HepG2 (cell line): ENCODE measurements around the gene IFI30. TPM values are rescaled to one million over a fixed set of nuclear protein-coding genes. Genes with fewer than 3 reads are reported as not detected.

Experiments used
- ARID5B ChIP-seq: IDR thresholded peaks from 2 replicates; pipeline ENCODE4 v1.4.0; 2020; ENCODE audit warnings: mild to moderate bottlenecking, missing genetic modification reagents
- EHMT2 ChIP-seq: fragments of 200-600 bp; sonication (generic); IDR thresholded peaks from 2 replicates; pipeline ENCODE4 v1.7.0; 2017; ENCODE audit warnings: antibody characterized with exemption, low read depth, low read length, borderline replicate concordance
- GZF1 ChIP-seq: sonication (generic); formaldehyde crosslinking; IDR thresholded peaks from 2 replicates; pipeline ENCODE4 v1.5.1; 2020; ENCODE audit warnings: mild to moderate bottlenecking, missing genetic modification reagents
- HNRNPLL ChIP-seq: fragments of 200-400 bp; formaldehyde crosslinking; IDR thresholded peaks from 2 replicates; pipeline ENCODE4 v1.6.1; 2017; ENCODE audit warnings: mild to moderate bottlenecking, low read depth, low read length; ENCODE audit not compliant: poor library complexity, severe bottlenecking
- ISL2 ChIP-seq: sonication (generic); formaldehyde crosslinking; IDR thresholded peaks from 2 replicates; pipeline ENCODE4 v1.5.0; 2020; ENCODE audit warnings: missing genetic modification reagents
- LCORL ChIP-seq, 2 experiments: fragments of 450-650 bp in 1 of 2; sonication (generic) in 1 of 2; formaldehyde crosslinking in 1 of 2; IDR thresholded peaks; 2 replicates each; pipeline versions ENCODE4 v1.5.0 to v1.6.1; 2017 to 2020; ENCODE audit warnings: antibody characterized with exemption in 1 of 2, missing genetic modification reagents in 1 of 2
- MEIS1 ChIP-seq: sonication (generic); formaldehyde crosslinking; IDR thresholded peaks from 2 replicates; pipeline ENCODE4 v1.9.0; 2021; ENCODE audit warnings: mild to moderate bottlenecking, missing genetic modification reagents, moderate library complexity, borderline replicate concordance
- MEIS2 ChIP-seq: sonication (generic); formaldehyde crosslinking; IDR thresholded peaks from 2 replicates; pipeline ENCODE4 v1.9.0; 2021; ENCODE audit warnings: mild to moderate bottlenecking, missing genetic modification reagents
- SP5 ChIP-seq: IDR thresholded peaks from 2 replicates; pipeline ENCODE4 v1.6.1; 2016; ENCODE audit warnings: low read depth, borderline replicate concordance
- TERF1 ChIP-seq: sonication (generic); formaldehyde crosslinking; IDR thresholded peaks from 2 replicates; pipeline ENCODE4 v1.8.0; 2022; ENCODE audit warnings: mild to moderate bottlenecking, missing genetic modification reagents, moderate library complexity
- TFE3 ChIP-seq: IDR thresholded peaks from 2 replicates; pipeline ENCODE4 v1.6.1; 2016
- YEATS2 ChIP-seq: sonication (generic); formaldehyde crosslinking; IDR thresholded peaks from 2 replicates; pipeline ENCODE4 v1.4.0; 2020; ENCODE audit warnings: missing genetic modification reagents, borderline replicate concordance
- ZBTB7B ChIP-seq: sonication (generic); formaldehyde crosslinking; IDR thresholded peaks from 2 replicates; pipeline ENCODE4 v1.4.0; 2020; ENCODE audit warnings: missing genetic modification reagents
- ZNF431 ChIP-seq: sonication (generic); formaldehyde crosslinking; IDR thresholded peaks from 2 replicates; pipeline ENCODE4 v1.9.0; 2022; ENCODE audit warnings: missing genetic modification reagents, low read depth, mild to moderate bottlenecking, borderline replicate concordance
- polyA plus RNA-seq, 8 experiments: library from polyadenylated mRNA; depleted of rRNA in 3 of 8; stranded (reverse) in 7 of 8; unstranded in 1 of 8; fragments of >200 nt; fragmentation: Illumina TruSeq in 4 of 8; extraction: Trizol in 4 of 8; gene quantifications; 2 replicates each; pipeline versions ENCODE4 v1.2.1 to v1.2.3, GENCODE V29; 2011 to 2016; ENCODE audit warnings: low read depth in 4 of 8, missing spikeins in 1 of 8, mixed read lengths in 1 of 8; ENCODE audit not compliant: insufficient read depth in 1 of 8
- total RNA-seq, 5 experiments: library from RNA; depleted of rRNA; stranded (reverse); fragments of >200 nt; fragmentation: Illumina TruSeq; extraction: Trizol; gene quantifications; 2 replicates each; pipeline ENCODE4 v1.2.3, GENCODE V29; 2016; ENCODE audit warnings: low read depth in 1 of 5
- TF ChIP-seq, protein P1 (sequence below): sonication (generic); formaldehyde crosslinking; IDR thresholded peaks from 2 replicates; pipeline ENCODE4 v1.5.1; 2020; ENCODE audit warnings: mild to moderate bottlenecking, missing genetic modification reagents, borderline replicate concordance

The IFI30 gene
- total and polyA plus RNA-seq, 2 of the 13 experiments (the other 11 are each of a cell fraction or from before 2014, with no cell fraction given): 25.0 to 79.4 TPM

- TF ChIP-seq TFE3 (CRISPR knock-in tag) (no peak), ZBTB7B (CRISPR knock-in tag) (peak; percentile 58; the same call in 1 of the 2 replicates), TERF1 (CRISPR knock-in tag) (no peak), MEIS1 (peak; percentile 33; the same call in 1 of the 2 replicates), ISL2 (CRISPR knock-in tag) (0 out of 2 replicates have a peak, but pooled peaks have one; percentile 17), GZF1 (CRISPR knock-in tag) (no peak), ZNF431 (CRISPR knock-in tag) (no peak), SP5 (CRISPR knock-in tag) (peak; percentile 64; the same call in 1 of the 2 replicates), MEIS2 (CRISPR knock-in tag) (peak; percentile 41; the same call in 1 of the 2 replicates), ARID5B (CRISPR knock-in tag) (0 out of 2 replicates have a peak, but pooled peaks have one; percentile 23), HNRNPLL (peak; percentile 85), LCORL (IDR thresholded peaks at IDR 0.05) (no peak), LCORL (CRISPR knock-in tag; IDR thresholded peaks at IDR 0.05) (0 out of 2 replicates have a peak, but pooled peaks have one; percentile 26), YEATS2 (CRISPR knock-in tag) (0 out of 2 replicates have a peak, but pooled peaks have one; percentile 16), EHMT2 (no peak)
- TF ChIP-seq, protein P1, sequence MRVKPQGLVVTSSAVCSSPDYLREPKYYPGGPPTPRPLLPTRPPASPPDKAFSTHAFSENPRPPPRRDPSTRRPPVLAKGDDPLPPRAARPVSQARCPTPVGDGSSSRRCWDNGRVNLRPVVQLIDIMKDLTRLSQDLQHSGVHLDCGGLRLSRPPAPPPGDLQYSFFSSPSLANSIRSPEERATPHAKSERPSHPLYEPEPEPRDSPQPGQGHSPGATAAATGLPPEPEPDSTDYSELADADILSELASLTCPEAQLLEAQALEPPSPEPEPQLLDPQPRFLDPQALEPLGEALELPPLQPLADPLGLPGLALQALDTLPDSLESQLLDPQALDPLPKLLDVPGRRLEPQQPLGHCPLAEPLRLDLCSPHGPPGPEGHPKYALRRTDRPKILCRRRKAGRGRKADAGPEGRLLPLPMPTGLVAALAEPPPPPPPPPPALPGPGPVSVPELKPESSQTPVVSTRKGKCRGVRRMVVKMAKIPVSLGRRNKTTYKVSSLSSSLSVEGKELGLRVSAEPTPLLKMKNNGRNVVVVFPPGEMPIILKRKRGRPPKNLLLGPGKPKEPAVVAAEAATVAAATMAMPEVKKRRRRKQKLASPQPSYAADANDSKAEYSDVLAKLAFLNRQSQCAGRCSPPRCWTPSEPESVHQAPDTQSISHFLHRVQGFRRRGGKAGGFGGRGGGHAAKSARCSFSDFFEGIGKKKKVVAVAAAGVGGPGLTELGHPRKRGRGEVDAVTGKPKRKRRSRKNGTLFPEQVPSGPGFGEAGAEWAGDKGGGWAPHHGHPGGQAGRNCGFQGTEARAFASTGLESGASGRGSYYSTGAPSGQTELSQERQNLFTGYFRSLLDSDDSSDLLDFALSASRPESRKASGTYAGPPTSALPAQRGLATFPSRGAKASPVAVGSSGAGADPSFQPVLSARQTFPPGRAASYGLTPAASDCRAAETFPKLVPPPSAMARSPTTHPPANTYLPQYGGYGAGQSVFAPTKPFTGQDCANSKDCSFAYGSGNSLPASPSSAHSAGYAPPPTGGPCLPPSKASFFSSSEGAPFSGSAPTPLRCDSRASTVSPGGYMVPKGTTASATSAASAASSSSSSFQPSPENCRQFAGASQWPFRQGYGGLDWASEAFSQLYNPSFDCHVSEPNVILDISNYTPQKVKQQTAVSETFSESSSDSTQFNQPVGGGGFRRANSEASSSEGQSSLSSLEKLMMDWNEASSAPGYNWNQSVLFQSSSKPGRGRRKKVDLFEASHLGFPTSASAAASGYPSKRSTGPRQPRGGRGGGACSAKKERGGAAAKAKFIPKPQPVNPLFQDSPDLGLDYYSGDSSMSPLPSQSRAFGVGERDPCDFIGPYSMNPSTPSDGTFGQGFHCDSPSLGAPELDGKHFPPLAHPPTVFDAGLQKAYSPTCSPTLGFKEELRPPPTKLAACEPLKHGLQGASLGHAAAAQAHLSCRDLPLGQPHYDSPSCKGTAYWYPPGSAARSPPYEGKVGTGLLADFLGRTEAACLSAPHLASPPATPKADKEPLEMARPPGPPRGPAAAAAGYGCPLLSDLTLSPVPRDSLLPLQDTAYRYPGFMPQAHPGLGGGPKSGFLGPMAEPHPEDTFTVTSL (CRISPR knock-in tag): peak; percentile 37; the same call in 1 of the 2 replicates
These were observed 30.3 kb downstream of the IFI30 start, which contains the start of gene RAB3A (continued) for GRCh38 chr19:18203863-18204393.
